GM12865 (cell line): Measurements from ENCODE around the gene MOV10.

Source experiments
- DNase-seq: peaks from one replicate; pipeline ENCODE4 v3.0.0; 2010; ENCODE audit warnings: low read depth
- H3K4me3 ChIP-seq: 2 replicates; pipeline ENCODE4 v1.5.1; 2011; ENCODE audit warnings: mild to moderate bottlenecking, low read depth, low read length, control low read depth
- TF ChIP-seq, protein P1 (sequence below): IDR thresholded peaks from 2 replicates; pipeline ENCODE4 v1.5.1; 2011; ENCODE audit warnings: low read length, control low read depth, low read depth, inconsistent platforms; ENCODE audit not compliant: insufficient read depth; ENCODE audit errors: missing control alignments

MOV10 gene

DNA sequence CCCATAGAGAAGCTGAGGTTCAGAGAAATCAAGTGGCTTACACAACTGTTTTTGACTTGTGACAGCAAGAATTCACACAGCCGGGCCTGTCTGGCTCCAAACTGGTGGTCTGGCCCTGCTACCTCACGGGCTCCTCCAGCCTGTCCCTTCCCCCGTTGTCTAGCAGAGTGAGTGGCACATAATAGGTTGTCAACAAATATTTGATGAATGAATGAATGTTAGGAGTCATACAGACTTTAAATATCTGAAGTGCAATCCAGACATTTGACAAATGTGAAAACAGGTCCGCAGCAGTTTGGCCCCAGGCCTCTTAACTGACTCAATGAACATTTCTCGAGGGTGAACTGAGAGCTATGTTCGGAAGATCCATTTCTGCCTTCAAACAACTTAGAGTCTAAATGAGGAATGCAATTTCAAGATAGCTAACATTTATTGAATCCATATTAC lies 33.6 kb downstream of the MOV10 start:
- no peak overlapping the region for H3K4me3 ChIP-seq
- TF ChIP-seq, protein P1, sequence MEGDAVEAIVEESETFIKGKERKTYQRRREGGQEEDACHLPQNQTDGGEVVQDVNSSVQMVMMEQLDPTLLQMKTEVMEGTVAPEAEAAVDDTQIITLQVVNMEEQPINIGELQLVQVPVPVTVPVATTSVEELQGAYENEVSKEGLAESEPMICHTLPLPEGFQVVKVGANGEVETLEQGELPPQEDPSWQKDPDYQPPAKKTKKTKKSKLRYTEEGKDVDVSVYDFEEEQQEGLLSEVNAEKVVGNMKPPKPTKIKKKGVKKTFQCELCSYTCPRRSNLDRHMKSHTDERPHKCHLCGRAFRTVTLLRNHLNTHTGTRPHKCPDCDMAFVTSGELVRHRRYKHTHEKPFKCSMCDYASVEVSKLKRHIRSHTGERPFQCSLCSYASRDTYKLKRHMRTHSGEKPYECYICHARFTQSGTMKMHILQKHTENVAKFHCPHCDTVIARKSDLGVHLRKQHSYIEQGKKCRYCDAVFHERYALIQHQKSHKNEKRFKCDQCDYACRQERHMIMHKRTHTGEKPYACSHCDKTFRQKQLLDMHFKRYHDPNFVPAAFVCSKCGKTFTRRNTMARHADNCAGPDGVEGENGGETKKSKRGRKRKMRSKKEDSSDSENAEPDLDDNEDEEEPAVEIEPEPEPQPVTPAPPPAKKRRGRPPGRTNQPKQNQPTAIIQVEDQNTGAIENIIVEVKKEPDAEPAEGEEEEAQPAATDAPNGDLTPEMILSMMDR = no peak
- DNase-seq = no peak

DNA sequence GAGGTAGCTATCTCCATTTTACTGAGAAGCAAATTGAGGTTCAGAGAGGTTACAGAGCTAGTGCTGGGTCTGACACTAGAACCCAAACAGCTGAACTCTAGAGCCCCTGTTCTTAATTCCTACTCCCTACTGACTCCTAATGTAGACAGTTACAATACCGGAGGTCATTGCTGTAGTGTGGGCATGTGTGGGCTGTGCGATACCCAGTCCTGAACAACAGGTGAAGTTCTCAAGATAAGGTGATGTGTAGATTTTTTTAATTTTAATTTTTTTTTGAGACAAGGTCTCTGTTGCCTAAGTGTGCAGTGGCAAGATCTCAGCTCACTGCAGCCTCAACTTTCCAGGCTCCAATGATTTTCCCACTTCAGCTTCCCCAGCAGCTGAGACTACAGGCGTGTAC lies 34.0 kb downstream of the MOV10 start:
- DNase-seq = no peak
- no peak overlapping the region for H3K4me3 ChIP-seq
- TF ChIP-seq, protein P1 = no peak

- no peak for DNase-seq
- H3K4me3 ChIP-seq = no peak overlapping the region
- TF ChIP-seq, protein P1 = no peak
Observed at GRCh38 chr1:112710159-112710558, 35.7 kb downstream of the MOV10 start.

- no peak overlapping the region for H3K4me3 ChIP-seq
- no peak for DNase-seq
- TF ChIP-seq, protein P1 = no peak
Observed at GRCh38 chr1:112710586-112710985, 36.1 kb downstream of the MOV10 start.

GRCh38 chr1:112711041-112711440 lies 36.6 kb downstream of the MOV10 start:
- TF ChIP-seq, protein P1 = no peak
- no peak for DNase-seq
- H3K4me3 ChIP-seq = no peak overlapping the region

DNA sequence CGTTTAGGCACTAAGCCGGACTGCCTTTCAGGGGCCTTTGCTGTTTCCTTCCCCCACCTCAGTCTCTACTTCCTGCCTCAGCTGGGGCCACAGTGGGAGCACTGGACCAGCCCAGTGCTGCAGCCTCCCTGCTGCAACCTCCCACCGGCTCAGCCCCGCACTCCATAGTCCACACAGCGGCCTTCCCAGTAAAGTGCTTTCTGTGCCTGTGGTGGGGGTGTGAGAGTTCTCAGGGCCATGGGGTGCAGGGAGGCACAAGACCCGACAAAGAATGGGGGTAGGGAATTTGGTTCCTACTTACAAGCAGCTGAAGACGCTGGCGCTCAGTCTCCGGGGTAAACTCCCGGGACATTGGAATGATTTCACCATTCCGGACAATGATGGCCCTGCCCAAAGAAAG lies 37.2 kb downstream of the MOV10 start:
- DNase-seq = no peak
- TF ChIP-seq, protein P1 = no peak
- H3K4me3 ChIP-seq = no peak overlapping the region

DNA sequence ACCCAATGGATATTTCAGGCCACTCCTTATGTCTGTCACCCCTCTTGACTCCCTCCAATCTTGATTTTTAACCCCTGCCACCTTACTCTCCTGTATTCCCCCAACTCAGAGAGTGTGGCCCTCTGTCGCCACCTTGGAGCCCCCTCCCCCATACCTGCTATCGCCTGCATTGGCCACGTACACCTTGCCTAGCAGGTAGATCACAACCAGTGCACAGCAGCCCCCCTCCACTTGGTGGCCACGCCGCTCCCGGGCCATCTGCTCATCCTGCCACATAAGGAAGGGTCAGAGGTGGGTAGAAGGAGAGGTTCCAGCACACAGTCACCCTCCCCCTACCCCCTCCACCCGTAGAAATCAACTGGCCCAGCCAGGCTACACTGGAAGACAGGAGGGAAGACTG lies 37.7 kb downstream of the MOV10 start:
- TF ChIP-seq, protein P1 = no peak
- no peak overlapping the region for H3K4me3 ChIP-seq
- DNase-seq = no peak
